Measurements from ENCODE around the gene ACSL6. TPM values are rescaled to one million over a fixed set of nuclear protein-coding genes. Genes with fewer than 3 reads are reported as not detected.
"Not testable (repeated sequence)": the region's sequence is repeated elsewhere in the genome, so short reads cannot be mapped to it uniquely, and the experiment has no call there.

Gene ACSL6
- total RNA-seq, 1 donor from 2014 or later: 3.1 TPM

- Histone ChIP-seq H3K9me3 (ENCODE audit: control insufficient read depth in 3 of 3, low read length in 3 of 3) (peaks cover 0 to 4% (median 0%) of the 10 kb centered on the region in 3 donors), H3K9ac (ENCODE audit: low read depth in 1 of 3, low read length in 3 of 3) (no peak overlapping the region), H3K4me1 (ENCODE audit: control insufficient read depth in 3 of 3, insufficient read depth in 3 of 3, low read length in 3 of 3) (no peaks in the 10 kb centered on the region), H3K27ac (ENCODE audit: low read depth, low read length) (no peak overlapping the region), H3K27me3 (ENCODE audit: control insufficient read depth in 3 of 3, insufficient read depth in 3 of 3, low read length in 3 of 3) (no peaks in the 10 kb centered on the region), H3K4me3 (ENCODE audit: low read length in 3 of 3) (no peak overlapping the region), H3K36me3 (ENCODE audit: control insufficient read depth in 3 of 3, insufficient read depth in 3 of 3, low read length in 3 of 3) (no peaks in the 10 kb centered on the region)
Observed at GRCh38 chr5:131913603-131914002, 97.9 kb downstream of the ACSL6 start.

- H3K4me1 ChIP-seq (ENCODE audit: control insufficient read depth in 3 of 3, insufficient read depth in 3 of 3, low read length in 3 of 3): no peaks in the 10 kb centered on the region
- no peaks in the 10 kb centered on the region for H3K27me3 ChIP-seq (ENCODE audit: control insufficient read depth in 3 of 3, insufficient read depth in 3 of 3, low read length in 3 of 3)
- H3K27ac ChIP-seq (ENCODE audit: low read depth, low read length): no peak overlapping the region
- H3K9me3 ChIP-seq (ENCODE audit: control insufficient read depth in 3 of 3, low read length in 3 of 3): peaks cover 0 to 4% (median 0%) of the 10 kb centered on the region in 3 donors
- no peak overlapping the region for H3K9ac ChIP-seq (ENCODE audit: low read depth in 1 of 3, low read length in 3 of 3)
- H3K4me3 ChIP-seq (ENCODE audit: low read length in 3 of 3): no peak overlapping the region
- no peaks in the 10 kb centered on the region for H3K36me3 ChIP-seq (ENCODE audit: control insufficient read depth in 3 of 3, insufficient read depth in 3 of 3, low read length in 3 of 3)
Observed at GRCh38 chr5:131906668-131907067, 104.8 kb downstream of the ACSL6 start.

GRCh38 chr5:131902266-131902665 lies 109.2 kb downstream of the ACSL6 start:
- H3K36me3 ChIP-seq (ENCODE audit: control insufficient read depth in 3 of 3, insufficient read depth in 3 of 3, low read length in 3 of 3); H3K4me3 ChIP-seq (ENCODE audit: low read length in 3 of 3); H3K4me1 ChIP-seq (ENCODE audit: control insufficient read depth in 3 of 3, insufficient read depth in 3 of 3, low read length in 3 of 3); H3K27ac ChIP-seq (ENCODE audit: low read depth, low read length); H3K27me3 ChIP-seq (ENCODE audit: control insufficient read depth in 3 of 3, insufficient read depth in 3 of 3, low read length in 3 of 3); H3K9me3 ChIP-seq (ENCODE audit: control insufficient read depth in 3 of 3, low read length in 3 of 3); H3K9ac ChIP-seq (ENCODE audit: low read depth in 1 of 3, low read length in 3 of 3): not testable (repeated sequence)

Other genes with a start within 250 kb of the ACSL6 start
- 27.1 TPM for gene FNIP1, start 214.6 kb downstream of the ACSL6 start, total RNA-seq
- gene MEIKIN, start 66.0 kb downstream of the ACSL6 start, total RNA-seq: 0.52 TPM
- gene IL3, start 49.0 kb upstream of the ACSL6 start, total RNA-seq: not detected
- gene CSF2, start 62.1 kb upstream of the ACSL6 start, total RNA-seq: not detected
- gene P4HA2, start 216.2 kb upstream of the ACSL6 start, total RNA-seq: 50.6 TPM
- 19.8 TPM for gene PDLIM4, start 246.0 kb upstream of the ACSL6 start, total RNA-seq

All from skeletal muscle tissue (tissue), 4 donors.